HG02642 (cell line): Measurements from ENCODE around the gene MAP3K7CL.
A peak's percentile ranks its signal among the peaks of the same experiment; 100 is the strongest.
"Not testable (repeated sequence)": the region's sequence is repeated elsewhere in the genome, so short reads cannot be mapped to it uniquely, and the experiment has no call there.

Experiments used
- ATAC-seq: cut with Tn5 transposase; IDR thresholded peaks from one replicate; pipeline ENCODE4 v1.9.1; 2021; ENCODE audit warnings: mild to moderate bottlenecking; ENCODE audit not compliant: unreplicated experiment, poor library complexity

MAP3K7CL gene

DNA sequence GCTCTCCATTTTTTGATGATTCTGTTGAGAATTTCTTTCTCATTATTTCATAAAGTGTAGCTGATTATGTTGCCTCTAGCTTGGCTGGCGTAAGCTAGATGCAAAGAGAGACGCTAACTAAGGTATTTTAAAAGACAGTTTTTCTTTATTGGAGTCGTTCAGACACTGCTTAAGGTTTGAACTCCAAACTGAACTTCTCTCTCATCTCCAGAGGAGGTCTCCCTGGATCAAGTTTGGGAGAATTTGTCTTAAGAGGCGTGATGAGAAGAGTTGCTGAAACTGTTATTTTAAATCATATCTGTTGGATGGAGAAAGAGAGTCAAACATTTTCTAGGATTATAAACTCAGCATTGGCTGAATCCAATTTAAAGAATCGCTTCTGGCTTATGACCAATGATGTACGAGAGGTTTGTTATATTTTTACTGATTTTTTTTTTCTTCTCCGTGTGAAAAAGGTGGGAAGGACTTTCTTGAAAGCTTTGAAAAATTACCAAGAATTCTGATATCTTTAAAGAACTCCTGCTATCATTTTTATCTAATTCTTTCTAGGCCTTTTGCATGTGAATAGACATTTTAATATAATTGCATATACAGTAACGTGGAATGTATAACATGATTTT, 34.0 kb downstream of the MAP3K7CL start:
- ATAC-seq: no peak

DNA sequence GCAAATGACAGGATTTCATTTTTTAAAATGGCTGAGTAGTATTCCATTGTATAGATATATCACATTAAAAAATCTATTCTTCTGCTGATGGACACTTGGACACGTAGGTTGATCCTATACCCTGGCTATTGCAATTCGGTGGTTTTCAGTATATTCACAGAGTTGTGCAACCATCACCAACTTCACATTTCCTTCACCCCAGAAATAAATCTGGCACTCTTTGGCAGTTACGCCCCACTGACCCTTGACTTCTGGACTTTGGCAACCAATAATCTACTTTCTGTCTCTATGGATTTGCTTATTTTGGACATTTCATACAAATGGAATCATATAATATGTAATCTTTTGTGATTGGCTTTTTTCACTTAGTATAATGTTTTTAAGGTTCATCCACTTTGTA, 35.9 kb downstream of the MAP3K7CL start:
- no peak for ATAC-seq

DNA sequence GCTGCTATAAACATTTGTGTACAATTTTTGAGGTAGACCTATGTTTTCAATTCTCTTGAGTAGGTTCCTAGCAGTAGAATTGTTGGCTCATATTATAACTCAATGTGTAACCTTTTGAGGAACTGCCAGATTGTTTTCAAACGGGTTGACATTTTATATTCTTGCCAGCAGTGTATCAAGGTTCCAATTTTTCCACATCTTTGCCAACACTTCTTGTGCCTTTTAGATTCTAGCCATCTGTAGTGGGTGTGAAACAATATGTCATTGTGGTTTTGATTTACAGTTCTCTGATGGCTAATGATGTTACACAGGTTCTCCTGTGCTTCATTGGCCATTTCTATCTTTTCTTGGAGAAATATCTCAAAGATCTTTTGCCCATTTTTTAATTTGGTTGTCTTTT, 36.4 kb downstream of the MAP3K7CL start:
- no peak for ATAC-seq

DNA sequence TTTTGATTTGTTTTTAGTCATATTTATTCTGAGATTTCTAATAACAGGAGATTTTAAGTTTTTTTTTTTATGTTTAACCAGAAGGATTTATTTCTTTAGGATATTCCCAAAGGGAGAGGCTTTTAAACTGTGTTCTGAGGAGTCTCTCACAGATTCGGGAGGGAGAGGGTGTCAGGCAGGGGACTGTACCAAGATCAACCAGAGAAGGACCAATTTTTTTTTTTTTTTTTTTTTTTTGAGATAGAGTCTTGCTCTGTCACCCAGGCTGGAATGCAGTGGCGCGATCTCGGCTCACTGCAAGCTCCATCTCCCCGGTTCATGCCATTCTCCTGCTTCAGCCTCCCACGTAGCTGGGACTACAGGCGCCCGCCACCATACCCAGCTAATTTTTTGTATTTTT, 37.0 kb downstream of the MAP3K7CL start:
- ATAC-seq: not testable (repeated sequence)

DNA sequence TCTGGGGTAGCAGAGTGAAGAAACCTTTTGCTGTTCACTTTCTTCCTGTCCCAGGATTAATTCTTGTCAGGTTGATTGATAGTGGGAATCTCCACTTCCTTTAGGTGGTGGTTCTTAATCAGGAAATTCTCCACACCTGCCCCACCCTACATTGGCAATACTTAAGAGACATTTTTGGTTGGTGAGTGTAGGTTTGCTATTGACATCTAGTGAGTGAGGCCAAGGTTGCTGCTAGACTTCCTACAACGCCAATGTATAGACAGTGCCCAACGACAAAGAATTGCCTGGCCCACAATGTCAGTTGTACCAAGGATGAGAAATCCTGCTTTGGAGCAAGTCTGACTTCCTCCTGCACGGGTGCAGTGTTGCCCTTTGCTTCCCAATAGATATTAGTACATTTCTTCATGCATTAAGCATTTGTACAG, 38.5 kb downstream of the MAP3K7CL start:
- ATAC-seq: no peak

DNA sequence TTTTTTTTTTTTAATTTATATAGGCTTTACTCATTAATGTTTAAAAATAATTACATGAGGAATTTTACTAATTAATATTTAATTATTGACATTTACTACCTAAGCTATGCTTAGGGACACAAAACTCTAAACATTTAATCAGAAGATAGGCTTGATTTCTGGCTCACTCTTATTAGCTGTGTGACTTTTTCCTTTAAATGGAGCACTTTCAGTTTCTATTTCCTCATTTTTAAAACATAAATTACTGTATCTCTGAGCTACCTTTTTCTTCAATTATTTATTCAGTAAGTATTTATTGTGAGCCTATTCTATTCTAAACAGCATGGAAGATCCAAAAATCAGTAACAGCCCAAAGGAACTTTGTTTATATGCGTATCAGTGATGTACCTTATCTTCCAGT, 40.5 kb downstream of the MAP3K7CL start:
- ATAC-seq: no peak

DNA sequence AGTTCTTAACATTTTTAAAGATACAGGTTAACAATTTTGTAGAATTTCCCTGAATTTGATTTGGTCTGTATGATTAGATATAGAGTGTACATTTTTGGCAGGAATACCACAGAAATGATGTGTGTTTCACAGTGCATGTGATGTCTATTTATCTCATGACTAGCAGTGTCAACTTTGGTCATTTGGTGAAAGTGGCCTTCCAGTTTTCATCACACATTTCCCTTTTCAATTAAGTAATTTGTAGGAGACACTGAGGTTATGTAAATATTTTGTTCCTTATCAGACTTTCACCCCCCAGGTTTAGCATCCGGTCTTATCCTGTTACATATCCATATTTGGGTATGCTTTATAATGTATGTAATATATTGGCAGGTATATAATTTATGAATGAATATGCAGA, 41.8 kb downstream of the MAP3K7CL start:
- ATAC-seq: no peak

DNA sequence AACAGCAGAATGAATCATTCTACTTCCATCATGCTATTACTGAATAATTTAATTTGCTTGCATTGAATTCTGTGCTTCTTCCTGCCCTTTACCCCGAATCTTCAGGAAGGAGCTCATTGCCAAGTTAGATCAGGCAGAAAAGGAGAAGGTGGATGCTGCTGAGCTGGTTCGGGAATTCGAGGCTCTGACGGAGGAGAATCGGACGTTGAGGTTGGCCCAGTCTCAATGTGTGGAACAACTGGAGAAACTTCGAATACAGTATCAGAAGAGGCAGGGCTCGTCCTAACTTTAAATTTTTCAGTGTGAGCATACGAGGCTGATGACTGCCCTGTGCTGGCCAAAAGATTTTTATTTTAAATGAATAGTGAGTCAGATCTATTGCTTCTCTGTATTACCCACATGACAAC, 44.2 kb downstream of the MAP3K7CL start:
- ATAC-seq: no peak

DNA sequence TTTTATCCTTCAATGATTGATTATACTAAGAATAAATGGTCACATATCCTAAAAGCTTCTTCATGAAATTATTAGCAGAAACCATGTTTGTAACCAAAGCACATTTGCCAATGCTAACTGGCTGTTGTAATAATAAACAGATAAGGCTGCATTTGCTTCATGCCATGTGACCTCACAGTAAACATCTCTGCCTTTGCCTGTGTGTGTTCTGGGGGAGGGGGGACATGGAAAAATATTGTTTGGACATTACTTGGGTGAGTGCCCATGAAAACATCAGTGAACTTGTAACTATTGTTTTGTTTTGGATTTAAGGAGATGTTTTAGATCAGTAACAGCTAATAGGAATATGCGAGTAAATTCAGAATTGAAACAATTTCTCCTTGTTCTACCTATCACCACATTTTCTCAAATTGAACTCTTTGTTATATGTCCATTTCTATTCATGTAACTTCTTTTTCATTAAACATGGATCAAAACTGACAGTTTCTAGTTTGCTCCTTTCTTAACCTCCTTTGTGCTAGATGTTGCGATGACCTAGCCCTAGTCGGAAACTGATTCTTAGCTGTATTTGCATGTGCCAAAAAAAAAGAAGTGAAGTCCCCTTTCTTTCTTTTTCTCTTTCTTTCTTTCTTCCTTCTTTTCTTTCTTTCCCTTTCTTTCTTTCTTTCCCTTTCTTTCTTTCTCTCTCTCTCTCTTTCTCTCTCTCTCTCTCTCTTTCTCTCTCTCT, 45.1 kb downstream of the MAP3K7CL start:
- no peak for ATAC-seq

DNA sequence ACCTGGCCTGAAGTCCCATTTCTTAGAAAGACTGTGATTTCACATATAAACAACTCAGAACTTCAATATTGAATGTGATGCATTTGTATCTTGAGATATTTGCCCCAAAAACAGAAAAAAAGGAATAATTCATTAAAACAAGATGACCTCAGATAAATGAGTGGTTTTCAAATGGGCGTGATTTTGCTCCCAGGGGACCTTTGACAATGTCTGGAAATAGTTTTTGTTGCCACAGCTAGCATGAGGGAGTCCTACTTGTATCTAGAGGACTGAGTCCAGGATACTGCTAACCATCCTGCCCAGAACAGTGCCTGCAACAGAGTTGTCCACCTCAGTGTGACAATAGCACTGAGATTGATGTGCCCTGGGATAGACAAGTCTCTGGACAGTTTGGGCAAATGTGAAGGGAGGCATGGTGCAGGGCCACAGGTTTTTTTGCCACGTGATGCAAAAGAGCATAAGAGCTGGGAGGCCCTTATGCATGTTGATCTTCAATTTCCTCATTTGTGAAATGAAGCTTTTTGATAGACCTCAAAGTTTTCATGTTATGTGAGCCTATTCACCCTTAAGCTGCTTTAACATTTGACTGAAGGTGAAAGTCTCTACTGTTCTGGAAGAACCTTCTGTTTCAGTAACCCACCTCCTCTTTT, 46.2 kb downstream of the MAP3K7CL start:
- ATAC-seq: peak; percentile 45

DNA sequence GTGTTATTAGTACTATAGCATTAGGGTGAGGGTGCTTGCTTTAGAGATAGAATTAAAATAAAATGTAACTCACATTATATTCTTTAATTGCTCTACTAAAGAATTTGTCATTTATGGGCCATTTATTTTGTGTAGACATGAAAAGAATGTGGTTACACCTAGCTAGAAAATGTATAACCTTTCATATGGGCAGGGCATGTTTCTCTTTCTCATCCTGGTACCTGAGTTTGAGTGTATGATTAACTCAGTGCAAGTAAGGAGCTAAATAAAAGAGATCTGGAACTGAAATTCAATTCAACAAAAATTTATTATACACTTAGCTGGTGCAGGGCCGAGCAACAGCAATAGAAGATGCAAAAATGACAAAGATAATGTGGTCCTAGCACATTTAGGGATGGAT, 47.4 kb downstream of the MAP3K7CL start:
- ATAC-seq: no peak

DNA sequence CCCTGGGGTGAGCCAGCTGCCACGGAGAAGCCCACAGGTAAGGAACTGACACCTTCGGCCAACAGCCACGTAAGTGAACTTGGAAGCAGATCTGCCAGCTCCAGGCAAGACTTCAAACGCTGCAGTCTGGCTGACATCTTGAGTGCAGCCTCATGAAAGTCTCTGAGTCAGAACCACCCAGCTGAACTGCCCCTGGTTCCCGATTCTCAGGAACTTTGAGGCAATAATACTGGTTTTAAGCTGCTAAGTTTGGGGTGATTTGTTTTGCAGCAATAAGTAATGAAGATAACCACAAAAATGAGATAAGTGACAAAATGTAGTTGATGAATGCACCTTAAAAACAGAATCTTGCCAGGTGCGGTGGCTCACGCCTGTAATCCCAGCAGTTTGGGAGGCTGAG, 48.5 kb downstream of the MAP3K7CL start:
- ATAC-seq: no peak

DNA sequence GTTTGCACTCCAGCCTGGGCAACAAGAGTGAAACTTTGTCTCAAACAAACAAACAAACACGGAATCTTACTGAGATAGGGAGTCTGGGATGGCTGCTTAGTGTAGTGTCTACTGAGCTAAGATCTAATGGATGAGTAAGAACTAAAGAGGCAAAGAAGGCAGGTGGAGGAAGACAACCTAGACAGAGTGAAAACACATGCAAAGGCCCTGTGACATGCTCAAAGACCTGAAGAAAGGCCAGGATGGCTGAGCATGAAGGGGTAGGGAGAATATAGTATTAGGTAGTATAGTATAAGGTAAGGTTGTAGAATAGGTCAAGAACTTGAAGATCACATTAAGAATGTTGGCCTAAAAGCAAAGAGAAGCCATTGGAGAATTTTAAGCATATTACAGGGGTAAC, 49.1 kb downstream of the MAP3K7CL start:
- no peak for ATAC-seq

DNA sequence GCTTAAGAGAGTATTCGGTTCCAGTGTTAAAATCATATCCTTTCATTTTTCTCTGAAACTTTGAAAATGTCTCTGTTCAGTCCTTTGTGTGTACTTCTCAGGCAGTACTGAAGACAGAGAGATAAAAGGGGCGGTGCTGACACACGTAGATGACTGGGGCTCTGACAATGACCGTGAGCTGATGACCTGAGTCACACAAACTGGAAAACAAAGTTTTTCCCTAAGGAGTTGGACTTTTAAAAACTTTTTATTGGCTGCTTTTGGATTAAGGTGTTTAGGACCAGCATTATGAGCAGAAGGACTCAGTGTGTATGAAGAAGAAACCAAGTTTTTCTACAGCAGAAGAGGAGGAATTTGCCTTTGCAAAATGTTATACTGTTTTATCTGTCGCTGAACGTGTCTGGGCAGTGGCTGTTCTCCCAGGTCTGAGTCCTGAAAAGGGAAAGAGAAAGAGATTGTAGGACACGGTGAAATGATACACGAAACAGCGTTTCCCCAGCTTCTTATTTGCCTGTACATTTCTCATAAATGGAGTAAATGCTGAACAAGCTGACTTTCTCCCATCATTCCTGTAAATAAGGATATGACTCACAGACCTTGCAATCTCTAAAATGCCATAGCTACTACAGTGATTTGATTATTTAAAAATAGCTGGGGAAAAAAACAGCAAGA, 51.5 kb downstream of the MAP3K7CL start:
- no peak for ATAC-seq

DNA sequence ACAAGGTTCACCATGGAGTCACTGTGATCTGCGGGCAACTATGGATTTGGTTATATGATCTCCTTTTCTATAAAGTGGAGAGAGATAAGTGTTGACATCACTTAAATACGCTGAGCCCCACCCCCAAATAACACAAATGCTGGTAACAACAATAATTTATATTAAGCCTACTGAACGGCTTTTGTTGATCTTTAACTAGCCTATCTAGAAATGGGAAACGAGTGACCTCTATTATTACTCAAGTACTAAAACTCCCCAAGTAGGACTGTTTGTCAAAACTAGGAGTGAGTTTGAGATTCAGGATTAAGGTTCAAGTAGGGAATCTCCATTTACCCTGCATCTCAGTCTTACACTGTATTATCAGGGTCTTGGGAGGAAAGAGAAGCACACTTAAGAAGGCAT, 52.2 kb downstream of the MAP3K7CL start:
- ATAC-seq: no peak

DNA sequence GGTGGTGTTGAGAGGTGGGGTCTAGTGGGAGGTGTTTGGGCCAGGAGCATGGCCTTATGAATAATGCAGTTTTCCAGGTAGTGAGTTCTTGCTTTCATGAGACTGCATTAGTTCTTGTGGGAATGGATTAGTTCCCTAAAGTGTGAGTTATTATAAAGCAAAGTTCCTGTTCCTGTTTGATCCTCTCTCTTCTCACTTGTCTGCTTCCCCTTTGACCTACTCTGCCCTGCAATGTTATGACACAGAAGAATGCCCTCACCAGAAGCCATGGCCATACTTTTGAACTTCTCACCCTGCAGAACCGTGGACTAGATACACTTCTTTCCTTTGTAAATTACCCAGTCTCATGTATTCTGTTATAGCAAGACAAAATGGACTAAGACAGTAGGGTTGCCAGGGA, 53.6 kb downstream of the MAP3K7CL start:
- no peak for ATAC-seq

DNA sequence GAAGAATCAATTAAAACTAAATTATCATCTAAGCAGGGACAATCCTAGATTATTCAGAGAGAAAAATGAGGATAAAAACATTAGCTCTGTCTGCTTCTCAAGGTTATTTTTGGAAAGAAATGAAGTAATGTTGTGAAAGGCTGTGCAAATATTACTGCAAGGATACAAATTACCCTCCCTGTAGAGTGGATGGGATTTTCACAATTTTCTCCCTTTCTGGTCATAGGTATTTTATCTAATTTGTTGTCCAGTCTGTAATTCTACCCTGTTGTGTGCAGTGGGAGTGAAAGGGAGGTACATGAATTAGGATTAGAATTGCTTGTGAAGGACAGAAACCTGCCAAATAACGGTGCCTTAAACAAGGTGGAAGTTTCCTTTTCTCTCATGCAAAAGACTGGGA, 54.7 kb downstream of the MAP3K7CL start:
- ATAC-seq: no peak

DNA sequence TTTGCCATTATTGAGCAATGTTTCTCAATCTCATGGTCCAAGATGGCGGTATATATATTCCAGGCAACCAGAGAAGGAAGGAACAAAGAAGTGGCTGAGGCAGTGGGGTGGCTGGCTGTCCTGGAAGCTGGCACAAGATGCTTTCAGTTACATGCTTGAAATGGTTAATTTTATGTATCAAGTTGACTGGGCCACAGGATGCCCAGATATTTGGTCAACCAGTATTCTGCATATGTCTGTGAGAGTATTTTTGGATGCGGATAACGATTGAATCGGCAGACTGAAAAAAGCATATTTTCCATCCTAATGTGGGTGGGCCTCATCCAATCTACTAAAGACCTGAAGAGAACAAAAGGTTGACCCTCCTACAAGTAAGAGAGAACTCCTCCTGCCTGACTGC, 55.2 kb downstream of the MAP3K7CL start:
- ATAC-seq: no peak

DNA sequence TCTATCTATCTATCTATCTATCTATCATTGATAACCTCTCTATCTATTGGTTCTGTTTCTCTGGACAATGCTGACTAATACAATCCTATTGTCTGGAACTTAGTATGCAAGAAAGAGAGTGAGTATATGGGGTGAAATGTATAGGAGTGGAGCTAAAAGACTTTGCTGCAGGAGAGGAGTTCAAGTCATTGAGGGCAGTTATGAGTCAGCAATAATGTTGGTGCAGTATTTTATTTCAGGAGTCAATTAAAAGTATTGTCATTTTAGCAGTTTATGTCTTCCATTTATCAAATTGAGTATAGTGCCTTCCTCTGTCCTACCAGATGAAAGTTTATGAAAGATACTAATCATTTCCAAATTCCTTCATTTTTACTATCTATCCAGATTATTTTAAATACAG, 55.8 kb downstream of the MAP3K7CL start:
- ATAC-seq: no peak

DNA sequence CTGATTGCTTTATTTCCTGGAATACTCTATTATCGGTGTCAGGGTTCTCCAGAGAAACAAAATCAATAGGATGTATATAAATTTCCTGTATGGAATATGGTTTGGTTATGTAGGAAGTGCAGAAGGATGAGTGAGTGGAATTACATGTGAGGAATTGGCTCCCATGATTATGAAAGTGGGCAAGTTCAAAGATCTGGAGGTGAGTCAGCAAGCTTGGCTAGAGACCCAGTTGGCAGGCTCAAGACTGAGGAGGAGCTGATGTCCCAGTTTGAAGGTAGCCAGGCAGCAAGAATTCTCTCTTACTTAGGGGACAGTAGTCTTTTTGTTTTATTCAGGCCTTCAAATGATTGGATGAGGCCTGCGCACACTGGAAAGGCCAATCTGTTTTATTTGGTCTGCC, 57.5 kb downstream of the MAP3K7CL start:
- ATAC-seq: no peak

DNA sequence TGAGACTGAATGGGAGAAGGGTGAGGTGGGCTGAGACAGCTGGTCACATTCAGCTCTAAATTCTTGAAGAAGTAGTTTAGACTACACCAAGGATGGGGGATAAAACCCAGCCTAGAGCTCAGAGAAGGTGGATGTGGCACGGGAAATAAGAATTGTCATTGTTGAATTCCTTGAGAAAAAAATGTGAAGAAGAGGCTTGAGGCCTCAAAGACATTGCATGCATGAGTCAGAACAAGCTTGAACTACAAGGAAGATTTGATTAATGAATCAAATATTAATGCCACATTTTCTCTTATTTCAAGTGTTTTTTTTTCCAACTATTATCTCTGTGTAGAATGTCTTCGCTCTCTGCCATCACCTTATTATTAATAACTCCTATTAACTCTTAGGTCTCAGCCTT, 58.9 kb downstream of the MAP3K7CL start:
- ATAC-seq: no peak
